NOMO-1 (cell line): ENCODE measurements around the gene SLC12A5.

ENCODE experiments used
- DNase-seq, 2 experiments: peaks; one replicate each; lab custom pipeline; 2025; ENCODE audit not compliant: unreplicated experiment in 2 of 2; lab: John Stamatoyannopoulos, UW

Gene SLC12A5

GRCh38 chr20:46006022-46006705, 22.9 kb upstream of the SLC12A5 start:
- DNase-seq, result no peak

- DNase-seq, result no peak
These were observed 22.1 kb upstream of the SLC12A5 start for GRCh38 chr20:46006964-46007363.

GRCh38 chr20:46007671-46008070, 21.3 kb upstream of the SLC12A5 start:
- no peak for DNase-seq

- DNase-seq, result no peak
These were observed 19.2 kb upstream of the SLC12A5 start for GRCh38 chr20:46009816-46010215.

GRCh38 chr20:46010491-46011391, 18.3 kb upstream of the SLC12A5 start:
- DNase-seq, result no peak

GRCh38 chr20:46011631-46012482, 17.2 kb upstream of the SLC12A5 start:
- DNase-seq, result peak in 1 of 2 experiments; percentile 19

- no peak for DNase-seq
These were observed 16.1 kb upstream of the SLC12A5 start for GRCh38 chr20:46012921-46013320.

GRCh38 chr20:46013322-46013828, 15.6 kb upstream of the SLC12A5 start:
- DNase-seq, result no peak

GRCh38 chr20:46013829-46014516, 15.0 kb upstream of the SLC12A5 start:
- peak; percentile 53 to 57 for DNase-seq

- DNase-seq, result no peak
These were observed 14.3 kb upstream of the SLC12A5 start for GRCh38 chr20:46014517-46015396.

- DNase-seq, result no peak
These were observed 11.7 kb upstream of the SLC12A5 start for GRCh38 chr20:46017272-46017671.

GRCh38 chr20:46018112-46018511, 10.9 kb upstream of the SLC12A5 start:
- no peak for DNase-seq

GRCh38 chr20:46018611-46019010, 10.4 kb upstream of the SLC12A5 start:
- no peak for DNase-seq

- no peak for DNase-seq
These were observed 8.5 kb upstream of the SLC12A5 start for GRCh38 chr20:46020555-46020954.

GRCh38 chr20:46021361-46022359, 7.4 kb upstream of the SLC12A5 start:
- peak; percentile 46 to 47 for DNase-seq

GRCh38 chr20:46022411-46023147, 6.4 kb upstream of the SLC12A5 start:
- peak; percentile 15 to 48 for DNase-seq

- DNase-seq, result no peak
These were observed 5.9 kb upstream of the SLC12A5 start for GRCh38 chr20:46023148-46023484.

- no peak for DNase-seq
These were observed 5.0 kb upstream of the SLC12A5 start for GRCh38 chr20:46023999-46024398.
